NCI-H2029 treated with DMSO at 0.1 percent for 48 hours (cell line): ENCODE results near the gene PCED1B.

Experiments used
- DNase-seq: peaks from one replicate; lab custom pipeline; 2025; lab: John Stamatoyannopoulos, UW

The PCED1B gene

DNA sequence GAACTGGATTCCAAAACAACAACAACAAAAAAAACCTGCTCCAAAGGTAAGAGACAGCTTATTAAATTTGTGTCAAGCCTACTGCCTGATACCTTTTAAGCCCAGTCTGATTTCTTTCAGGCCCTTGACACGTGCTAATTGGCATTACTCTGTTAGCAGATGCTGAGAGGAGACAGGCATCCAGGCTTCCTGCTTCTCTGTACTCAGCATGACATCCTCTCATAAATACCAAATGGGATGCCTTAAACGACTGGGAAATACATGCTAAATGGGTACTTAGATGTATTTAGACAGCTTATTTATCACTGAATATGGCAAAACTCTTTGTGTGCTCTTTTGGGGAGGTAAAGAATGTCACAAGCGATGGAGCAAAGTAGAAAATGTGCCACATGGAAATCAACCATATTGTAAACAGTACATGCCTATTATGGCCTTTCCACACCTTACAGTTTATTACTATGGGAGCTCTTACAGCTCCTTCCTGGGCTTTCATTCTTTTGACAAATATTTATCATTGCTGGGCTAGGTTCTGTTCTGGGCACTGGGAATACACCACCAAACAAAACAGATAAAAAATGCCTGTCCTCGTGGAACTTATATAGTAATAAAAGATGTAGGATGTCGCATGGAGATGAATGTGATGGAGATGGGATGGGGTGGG, 11.5 kb upstream of the PCED1B start:
- no peak for DNase-seq

DNA sequence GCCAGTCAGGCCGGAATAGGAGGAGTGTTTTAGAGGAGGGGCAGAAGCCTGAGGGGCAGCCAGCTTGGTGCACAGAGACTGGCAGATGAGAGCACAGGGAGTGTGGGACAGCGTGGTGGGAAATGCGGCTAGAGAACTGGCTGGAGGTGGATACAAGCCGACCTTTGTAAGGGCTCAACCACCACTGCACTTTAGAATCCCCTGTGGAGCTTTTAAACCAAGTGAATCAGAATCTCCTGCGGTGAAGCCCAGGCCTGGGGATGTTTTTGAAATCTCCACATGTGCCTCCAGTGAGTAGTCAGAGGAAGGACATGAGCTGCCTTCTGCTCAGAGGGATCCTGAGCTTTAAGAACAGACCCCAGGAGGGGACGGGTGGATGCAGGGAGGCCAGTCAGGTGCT, 10.9 kb upstream of the PCED1B start:
- DNase-seq, result no peak

DNA sequence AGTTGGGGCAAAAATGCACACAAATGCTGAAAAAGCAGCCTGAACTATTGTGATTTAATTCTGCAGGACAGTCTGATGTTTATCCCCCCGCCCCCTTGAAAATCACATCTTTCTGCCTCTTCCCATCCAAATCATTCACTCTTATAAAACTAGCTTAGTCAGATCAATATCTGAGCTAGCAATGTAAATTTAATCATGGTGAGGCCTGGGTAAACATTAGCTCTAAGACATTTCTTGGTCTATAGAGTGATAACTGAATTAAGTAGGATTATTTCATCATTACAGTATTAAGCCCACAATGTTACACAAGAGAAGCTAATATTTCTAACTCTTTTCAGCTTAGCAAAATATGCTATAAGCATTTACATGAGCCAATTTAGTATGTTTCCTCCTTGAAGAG, 9.1 kb upstream of the PCED1B start:
- no peak for DNase-seq

DNA sequence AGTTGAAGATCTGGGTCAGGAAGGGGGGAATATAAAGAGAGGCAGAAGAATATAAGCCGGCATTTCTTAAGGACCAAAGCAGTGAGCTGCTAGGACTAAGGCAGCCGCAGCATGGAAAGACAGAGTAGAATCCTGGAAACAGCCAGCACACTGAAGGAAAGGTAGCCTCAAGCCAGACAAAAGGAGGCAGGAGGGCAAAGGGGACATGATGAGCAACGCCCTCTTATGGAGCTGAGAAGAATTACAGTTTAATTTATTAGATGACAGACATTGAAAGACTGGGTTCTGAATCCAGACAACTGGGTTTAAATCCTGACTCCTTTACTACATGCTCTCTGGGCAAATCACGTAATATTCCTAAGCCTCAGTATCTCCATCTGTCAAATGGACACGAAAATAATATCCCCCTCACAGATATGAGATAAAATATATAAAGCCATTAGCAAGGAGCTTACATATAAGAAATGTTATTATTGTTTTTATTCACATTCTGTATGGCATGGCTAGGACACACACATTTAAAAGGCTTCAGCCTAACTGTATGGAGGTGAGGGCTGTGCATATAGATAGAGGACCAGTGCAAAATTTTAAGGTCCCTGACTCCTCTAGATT, 8.1 kb upstream of the PCED1B start:
- DNase-seq, result no peak

DNA sequence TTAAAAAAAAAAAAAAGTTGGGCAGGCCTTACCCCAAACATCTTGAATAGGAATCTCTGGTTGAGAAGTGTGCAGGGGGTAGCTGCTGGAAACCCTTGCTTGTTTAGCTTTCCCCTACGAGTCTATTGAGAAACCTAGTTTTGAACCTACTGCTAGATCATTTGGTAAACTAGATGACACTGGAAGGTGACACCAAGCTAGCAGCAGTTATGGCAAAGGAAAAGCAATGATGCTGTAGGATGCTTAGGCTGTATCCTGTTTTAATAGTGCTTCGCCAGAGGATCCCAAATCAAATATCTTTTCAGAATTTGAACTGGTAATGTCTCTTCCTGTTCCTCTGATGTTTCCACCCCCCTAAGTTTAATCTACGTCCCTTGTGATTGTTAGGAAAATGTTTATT, 5.5 kb upstream of the PCED1B start:
- DNase-seq, result no peak

DNA sequence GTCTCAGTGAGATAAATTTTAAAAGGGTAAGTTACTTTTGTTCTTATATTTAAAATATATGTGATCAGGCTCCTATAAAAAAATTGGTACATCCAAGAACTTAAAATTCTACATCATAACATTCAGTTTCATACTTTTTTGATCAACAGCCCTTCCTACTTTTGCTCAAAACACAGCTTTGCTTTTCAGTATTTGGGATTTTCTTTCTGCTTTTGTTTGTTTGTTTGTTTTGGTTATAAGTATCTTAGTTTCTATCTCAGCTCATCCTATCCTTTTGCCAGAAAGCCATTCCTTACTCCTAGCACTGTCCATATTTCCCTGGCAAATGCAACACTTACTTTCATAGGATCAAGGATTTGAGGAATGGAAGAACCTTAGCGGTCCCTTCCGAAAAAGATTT, 4.7 kb upstream of the PCED1B start:
- no peak for DNase-seq

DNA sequence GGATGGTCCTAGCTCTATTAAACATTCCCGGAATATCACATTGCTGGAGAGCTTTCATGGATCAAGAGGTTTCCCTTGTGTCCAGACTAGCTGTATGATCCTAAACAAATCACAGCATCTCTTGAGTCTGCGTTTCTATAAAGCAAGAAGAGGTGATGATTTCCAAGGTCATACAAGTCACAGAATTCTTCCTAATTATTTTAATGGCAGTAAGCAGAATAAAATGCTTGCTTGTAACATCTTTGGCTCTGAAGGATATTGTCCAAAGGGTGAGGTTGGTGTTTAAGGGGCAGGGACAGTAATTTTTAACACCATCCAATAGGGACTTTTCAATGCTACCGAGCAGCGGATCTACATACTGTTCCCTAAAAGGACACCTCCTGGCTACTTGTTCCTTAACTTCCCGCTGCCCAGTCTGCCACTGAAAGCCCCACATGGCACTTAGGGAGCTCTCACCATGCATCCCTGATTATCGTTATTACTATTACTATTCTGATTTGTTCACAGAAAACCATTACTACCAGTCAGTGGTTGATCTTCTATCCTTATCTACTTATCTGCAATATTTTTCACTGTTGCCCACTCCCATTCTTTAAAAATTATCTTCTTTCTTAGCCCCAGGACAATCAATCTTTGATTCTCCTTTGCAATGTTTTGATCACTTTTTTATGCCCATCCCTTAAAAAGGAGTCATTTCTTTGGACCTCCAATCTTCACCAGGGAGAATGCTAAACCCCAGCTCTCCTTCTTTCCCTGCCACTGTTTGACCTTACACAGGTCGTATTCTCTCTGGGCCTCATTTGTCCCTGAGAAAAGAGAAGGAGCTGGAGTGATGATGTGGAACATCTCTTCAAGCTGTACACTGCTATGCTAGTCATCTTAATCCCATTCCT, 4.0 kb upstream of the PCED1B start:
- DNase-seq, result no peak

DNA sequence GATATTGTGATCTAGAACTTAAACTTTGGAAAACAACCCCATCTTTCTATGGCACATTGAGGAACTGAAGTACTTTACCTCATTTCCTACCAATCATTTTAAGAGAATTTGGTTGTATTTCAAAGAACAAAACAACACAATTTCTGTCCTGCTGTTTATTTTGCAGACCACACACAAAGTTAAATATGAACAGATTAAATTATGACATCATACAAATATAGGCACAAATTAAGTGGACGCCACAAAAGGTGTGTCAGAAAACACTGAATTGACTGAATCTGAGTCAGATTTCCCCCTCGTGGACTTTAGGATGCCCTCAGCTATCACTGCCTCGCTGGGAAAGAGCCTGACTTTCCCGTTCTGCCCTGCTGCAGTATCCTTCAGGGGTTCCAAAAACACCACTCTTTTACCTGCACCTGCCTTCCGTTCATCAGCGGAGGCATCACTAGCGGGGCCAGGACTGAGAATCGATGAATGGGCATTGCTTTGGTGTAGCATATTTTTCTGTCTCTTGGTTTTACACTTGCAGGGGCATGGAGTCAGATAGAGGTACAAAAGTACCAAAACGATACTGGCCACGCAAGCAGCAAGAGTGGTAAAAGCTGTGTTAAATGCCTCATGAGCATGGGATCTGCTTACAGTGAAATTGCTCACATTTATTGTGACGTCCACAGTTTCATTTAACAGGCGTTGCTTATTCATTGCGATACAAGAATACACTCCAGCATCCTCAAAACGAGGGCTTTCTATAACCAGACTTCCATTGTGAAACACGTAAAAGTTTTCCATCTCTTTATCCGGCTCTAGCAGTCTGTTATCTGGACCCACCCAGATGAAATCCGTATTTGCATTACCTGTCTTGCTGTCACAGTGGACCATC, 2.0 kb upstream of the PCED1B start:
- DNase-seq, result no peak

DNA sequence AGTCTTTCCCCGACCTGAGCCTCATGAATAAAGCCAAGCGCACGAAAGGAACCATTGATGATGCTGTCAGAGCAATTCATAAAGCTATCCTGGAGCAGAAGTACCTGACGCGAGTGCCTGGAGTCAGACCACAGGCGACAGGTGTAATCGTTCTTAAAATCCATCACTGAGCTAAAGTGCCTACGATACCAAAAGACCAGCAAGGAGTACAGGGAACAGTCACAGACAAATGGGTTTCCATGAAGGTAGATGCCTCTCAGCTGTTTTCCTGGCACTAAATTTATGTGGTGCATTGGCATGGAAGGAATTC, 1.4 kb upstream of the PCED1B start:
- no peak for DNase-seq

DNA sequence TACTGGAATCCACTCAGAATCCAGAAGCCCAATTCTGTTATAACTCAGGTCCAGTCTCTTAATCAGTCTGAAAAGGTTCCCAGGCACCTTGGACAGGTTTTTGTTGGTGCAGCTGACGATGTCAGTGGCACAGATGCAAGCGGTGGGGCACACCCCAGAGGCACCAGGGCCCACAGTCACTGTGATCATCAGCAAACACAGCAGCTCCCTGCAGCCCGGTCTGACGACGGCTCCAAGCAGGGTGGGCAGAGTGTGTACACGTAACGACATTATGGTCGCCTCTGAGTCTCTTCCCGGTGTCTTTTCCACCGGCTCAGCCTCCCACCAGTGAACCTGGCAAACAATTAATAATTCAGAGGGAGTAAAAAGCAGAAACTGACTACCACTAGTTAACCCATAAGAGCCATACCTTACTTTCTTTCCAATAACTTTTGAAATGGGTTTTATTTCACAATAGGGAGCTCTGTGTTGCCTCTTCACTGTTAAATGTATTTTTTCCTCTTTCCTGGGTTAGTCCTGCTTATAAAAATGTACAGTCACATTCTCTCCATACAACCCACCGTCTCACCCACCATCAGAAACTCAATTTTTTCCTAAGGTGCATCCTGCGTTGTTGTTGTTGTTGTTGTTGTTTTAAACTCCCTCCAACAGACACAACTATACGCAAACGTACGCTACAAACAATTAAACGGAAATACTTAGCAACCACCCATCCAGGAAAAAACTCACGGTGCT, 521 bp upstream of the PCED1B start:
- DNase-seq, result no peak

DNA sequence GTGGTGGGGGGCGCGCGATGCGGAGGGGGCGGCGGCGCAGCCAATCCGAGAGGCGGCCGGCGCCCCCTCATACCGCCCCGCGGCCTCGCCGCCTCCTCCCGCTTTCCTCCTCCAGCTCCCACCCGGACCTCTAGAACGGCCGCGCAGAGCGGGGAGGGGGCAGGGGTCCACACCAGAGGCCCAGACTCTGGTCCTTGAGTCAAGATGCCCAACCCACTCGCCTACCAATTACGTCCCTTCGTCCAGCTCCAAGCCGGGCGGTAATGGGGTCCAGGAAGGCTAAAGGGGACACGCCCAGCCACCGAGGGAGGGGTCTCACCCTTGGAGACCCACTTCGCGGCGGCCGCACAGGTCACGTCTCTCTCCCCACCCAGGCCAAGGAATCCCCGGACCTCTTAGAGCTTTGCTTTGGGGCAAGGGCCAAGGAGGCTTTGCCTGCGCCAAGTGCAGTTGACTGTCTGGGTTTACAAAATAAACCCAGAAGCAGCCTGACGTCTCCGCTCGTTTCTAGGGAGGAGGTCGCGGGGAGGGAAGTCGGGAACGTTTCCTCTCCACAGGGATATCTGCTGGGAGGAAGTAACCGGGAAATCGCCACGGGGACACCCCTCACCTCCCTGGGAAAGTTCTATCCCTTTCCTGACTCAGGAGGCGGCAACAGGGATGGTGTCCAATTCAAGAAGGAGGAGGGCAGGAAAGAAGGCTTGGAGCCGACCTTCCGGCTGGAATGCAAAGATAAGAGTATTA, 732 bp downstream of the PCED1B start:
- DNase-seq, result peak; percentile 66

DNA sequence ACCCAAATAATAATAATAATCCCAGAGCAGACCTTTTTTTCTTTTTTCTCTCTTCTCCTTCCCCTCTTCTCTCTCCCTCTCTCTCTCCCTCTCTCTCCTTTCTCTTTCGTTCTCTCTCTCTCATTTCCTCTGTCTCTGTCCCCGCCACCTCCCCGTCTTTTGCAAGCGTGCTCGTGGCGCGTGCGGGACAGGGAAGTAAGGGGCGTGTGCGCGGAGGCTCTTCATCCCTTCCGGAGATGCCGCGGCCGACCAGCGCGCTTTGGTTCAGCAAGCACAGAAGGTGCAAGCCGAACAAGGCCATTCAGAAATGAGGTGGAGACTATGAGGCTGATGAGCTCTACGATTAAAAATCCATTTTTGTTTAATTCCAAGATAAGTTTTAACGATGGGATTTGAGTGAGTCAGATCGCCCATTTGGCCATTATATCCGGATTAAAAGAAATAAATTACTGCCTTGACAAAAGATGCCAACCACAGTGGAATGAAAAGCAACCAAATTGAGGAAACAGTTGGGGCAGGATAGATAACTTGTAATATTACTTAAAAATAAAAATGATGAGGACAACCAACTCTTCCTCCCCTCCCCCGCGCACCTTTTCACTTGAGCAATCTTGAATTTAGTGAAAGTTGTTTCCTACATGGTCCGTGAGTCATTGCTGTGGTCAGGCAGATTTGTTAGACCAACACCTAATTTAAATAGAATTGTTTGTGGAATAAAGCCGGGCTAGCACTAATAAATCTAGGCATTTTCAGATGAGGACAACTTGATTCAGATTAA, 1.5 kb downstream of the PCED1B start:
- peak; percentile 69 for DNase-seq

DNA sequence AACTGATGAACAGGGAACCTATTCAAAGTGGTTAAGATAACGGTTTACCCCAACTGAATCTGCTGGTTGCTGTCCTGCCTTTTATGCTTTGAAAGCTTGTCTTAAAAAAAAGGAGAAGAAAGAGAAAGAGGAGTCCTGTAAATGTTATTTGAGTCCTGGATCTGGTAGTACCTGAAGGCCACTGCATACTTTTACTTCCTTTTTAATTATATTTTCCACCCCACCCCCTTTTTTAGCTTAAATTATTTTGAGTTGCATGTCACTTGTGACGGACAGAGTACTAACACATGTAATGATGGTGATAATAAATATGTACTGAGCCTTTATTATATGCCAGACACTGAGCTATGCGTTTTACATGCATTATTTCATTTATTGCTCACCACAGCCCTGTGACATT, 2.9 kb downstream of the PCED1B start:
- DNase-seq, result no peak

DNA sequence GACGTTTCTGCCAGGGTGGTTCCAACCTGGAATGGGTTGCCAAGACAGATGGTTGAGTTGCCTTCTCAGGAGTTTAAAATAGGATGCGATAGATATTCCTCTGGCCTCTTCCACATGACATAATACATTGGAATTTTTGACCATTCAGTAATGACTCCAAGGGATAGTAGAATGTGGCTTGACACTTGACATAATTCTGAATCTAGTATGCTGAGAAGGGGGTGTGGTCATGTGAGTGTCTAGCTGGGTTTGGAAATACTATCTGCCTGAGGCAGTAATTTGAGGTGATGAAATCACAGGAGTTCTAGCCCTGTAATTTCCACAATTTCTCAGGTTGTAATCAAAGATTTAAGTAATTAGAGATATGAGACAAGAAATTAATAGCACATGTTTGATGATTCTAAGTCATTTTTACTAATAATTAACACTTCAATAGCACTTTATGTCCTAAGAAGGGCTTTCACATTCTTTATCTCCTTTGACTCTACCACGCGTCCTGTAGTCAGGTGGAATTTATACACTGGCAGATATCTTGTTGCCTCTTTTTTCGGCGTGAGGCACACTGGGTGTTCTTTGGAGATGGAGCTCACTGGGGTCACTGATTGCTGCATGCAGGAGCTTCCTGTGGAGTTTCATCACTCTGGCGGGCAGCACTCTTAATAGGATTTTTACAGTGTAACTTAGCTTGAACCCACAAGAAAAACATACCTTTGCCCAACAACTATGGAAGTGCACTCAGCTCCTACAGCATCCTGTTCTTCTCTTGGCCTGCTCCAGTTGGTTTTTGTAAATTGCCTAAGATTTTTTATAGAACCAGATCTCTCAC, 3.6 kb downstream of the PCED1B start:
- peak; percentile 34 for DNase-seq

DNA sequence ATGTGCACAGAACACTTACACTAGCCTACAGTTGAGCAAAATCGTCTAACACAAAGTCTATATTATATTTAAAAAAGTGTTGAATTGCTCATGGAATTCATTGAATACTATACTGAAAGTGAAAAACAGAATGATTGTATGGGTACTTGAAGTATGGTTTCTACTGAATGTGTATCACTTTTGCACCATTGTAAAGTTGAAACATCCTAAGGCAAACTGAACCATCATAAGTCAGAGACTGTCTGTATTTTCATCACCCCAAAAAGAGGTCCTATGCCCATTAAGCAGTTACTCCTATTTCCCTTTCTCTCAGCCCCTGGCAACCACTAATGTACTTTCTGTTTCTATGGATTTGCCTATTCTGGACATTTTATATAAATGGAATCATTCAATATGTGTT, 4.8 kb downstream of the PCED1B start:
- no peak for DNase-seq

DNA sequence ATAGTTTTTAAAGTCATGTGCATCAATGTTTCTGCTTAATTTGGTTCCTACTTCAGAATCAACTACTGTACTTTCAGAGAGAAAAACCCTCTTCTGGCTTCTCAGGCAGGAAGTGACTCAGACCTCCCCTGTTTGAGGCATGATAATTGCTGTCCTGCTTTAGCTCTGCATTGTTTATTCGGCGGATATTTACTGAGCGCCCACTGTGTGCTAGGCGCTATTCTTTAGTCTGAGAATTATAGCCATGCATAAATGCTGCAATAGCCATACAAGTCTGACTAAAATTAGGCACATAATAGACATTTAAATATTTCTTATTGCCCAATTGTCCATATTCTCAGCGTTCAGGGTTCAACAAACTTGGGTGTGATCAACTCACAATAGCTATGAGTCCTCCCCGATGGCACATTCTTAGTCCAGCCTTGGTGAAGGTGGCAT, 6.4 kb downstream of the PCED1B start:
- peak; percentile 47 for DNase-seq

DNA sequence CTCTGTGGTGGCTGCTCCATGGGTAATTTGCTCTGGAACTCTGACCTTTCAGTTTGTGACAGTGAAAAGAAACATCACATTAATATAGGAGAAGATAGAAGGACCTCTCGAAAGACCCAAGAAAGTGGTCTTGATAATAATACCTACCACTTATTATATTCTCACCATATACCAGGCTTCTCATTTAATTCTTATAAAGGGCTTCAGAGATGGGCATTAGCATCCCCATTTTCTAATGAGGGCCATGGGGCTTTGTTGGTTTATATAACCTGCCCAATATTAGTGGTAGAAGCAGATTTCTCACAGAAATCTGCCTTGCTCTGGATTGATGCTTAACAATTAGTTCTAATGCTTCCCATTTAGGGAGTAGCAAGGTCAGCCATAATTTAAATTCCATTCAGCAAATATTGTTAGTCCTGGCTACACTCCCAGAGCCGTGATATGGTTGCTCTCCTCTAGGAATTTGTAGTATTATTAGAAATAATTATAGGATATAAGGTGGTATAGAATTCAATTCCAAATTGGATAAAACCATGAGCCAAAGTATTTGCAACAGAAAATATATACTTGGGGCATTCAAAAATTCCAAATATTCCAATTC, 7.8 kb downstream of the PCED1B start:
- DNase-seq, result peak; percentile 37

DNA sequence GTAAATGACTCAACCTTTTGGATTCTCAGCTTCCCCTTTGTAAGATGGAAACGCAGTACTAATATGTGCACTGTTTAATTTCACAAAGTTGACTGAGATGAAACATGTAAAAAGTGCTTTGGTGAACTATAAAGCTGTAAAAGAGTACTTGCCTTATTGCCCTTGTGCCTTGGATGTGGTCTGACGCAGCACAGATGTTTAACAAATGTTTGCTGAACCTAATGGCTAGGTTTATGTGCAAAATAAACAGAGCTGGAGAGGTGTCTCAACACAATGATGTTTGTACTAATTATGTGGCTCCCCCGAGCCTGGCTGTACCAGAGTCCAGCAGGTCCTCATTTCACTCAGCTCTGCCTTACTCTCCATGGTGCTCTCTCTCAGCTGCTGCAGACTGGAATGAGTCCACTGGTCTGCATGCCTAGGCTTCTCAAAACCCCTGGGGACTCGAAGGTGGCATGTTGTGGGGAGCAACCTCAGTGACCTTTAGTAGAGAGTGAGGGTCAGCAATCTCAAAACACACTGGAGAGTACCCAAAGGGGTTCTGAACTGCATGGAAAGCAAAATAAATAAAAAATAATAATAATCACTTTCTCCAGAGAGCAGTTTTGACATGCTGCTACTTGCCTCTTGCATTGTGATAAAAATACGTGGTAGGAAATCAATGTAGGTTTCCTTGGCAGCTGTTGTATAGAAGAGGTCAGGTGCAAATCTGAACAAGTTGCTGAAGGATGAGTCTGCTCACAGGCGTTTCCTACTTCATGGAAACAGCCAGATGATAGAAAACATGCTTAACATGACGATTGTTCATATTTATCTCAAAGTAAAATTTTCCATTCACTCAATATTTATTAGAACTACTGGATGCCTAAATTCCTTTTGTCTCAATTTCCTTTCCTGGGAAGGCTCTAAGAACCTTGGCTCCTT, 8.9 kb downstream of the PCED1B start:
- DNase-seq, result peak; percentile 80
